HG03520 (cell line): ENCODE measurements around the gene GREB1.

Experiments
- ATAC-seq: cut with Tn5 transposase; IDR thresholded peaks from one replicate; pipeline ENCODE4 v1.9.1; 2021; ENCODE audit warnings: mild to moderate bottlenecking, moderate library complexity; ENCODE audit not compliant: unreplicated experiment

Gene GREB1

DNA sequence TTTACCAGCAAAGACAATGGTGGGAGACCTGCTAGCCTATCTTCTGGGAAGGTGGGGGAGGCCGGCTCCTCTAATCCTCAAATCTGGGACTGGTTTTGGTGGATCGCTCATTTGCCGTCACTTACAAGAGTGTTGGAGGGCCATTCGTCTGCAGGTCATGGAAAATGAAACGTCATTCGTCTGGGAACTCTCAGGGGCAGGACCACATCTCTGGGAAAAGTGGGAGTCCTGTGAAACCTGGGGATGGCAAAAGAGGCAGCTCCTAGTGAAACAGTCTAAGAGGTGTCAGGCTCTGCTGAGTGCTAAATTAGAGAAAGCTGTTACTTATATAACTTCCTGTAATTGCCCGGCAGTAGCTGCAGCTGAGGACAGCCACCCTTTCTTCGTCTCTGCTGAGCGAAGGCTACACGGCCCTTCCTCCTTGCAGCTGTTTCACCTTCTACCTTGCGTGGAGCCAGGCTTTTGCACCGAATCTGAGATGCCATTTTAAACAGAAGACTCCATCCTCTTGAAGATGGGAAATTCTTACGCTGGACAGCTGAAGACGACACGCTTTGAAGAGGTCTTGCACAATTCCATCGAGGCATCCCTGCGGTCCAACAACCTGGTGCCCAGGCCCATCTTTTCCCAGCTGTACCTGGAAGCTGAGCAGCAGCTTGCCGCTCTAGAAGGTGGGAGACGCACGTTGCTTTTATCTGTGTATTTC, 22.4 kb downstream of the GREB1 start:
- no peak for ATAC-seq

- ATAC-seq: no peak
Measured at GRCh38 chr2:11558214-11558886, 24.5 kb downstream of the GREB1 start.

- no peak for ATAC-seq
Measured at GRCh38 chr2:11559066-11559785, 25.4 kb downstream of the GREB1 start.

DNA sequence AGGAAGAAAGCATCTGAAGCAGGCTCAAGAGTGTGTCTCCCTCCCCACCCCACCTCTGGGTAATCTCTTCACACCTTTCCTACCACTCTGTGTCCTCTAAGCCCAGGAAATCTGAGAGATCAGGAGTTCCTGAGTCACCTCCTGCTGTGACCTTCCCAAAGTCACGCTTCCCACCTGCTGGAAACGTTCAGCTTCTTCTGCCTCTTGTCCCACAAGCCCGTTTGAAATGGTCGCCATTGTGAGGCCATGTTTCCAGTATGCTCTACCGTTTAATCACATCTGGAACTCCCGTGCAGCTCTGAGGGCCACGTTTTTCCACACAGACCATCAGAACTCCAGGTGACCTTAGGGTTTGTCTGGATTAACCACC, 25.9 kb downstream of the GREB1 start:
- ATAC-seq: no peak

- ATAC-seq: no peak
Measured at GRCh38 chr2:11560806-11561205, 27.0 kb downstream of the GREB1 start.

DNA sequence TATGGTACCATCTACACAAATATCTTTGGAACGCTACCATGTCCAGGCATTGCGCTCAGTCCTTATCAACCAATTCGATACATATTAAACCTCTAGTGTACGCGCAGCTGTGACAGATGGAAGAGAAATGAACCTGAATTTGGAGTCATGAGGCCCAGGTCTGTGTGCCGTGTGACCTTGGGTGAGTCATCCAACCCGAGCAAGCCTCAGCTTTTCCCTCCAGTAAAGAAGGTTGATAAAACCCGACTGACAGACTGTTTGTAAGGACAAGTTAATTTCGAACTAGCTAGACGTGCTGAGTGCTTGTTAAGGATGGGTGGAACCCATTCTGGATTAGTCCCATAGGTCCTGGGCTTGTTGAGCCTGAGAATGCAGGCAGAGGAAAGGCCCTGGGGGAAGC, 28.2 kb downstream of the GREB1 start:
- ATAC-seq: no peak

- ATAC-seq: no peak
Measured at GRCh38 chr2:11562476-11562875, 28.6 kb downstream of the GREB1 start.

GRCh38 chr2:11563784-11564666, 30.2 kb downstream of the GREB1 start:
- ATAC-seq: no peak

DNA sequence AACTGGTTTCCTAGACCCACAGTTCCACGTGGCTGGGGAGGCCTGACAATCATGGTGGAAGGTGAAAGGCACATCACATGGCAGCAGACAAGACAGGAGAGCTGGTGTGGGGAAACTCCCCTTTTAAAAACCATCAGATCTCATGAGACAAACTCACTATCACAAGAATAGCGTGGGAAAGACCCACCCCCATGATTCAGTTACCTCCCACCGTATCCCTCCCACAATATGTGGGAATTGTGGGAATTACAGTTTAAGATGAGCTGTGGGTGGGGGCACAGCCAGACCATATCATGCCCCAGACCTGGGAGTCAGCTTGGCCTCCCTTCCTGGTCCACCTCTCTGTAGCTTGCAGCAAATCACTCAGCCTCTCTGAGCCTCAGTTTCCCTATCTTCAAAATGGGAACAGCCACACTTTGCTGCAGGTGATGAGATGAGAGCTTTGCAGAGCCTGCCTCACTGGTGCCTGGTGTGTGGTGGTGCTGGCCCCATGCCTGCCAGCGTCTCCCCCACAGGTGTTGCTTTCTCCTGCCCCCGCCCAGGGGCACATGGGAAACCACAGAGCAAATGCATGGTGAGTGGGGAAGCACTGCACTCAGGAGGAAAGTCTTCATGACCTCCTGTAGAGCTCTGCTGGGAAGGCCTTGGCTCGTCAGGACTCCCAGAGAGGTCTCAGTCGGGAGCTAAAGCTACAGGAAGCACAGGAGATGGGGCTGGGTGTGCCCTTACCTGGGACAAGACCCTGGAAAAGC, 31.1 kb downstream of the GREB1 start:
- no peak for ATAC-seq

- ATAC-seq: no peak
Measured at GRCh38 chr2:11566383-11566782, 32.5 kb downstream of the GREB1 start.

DNA sequence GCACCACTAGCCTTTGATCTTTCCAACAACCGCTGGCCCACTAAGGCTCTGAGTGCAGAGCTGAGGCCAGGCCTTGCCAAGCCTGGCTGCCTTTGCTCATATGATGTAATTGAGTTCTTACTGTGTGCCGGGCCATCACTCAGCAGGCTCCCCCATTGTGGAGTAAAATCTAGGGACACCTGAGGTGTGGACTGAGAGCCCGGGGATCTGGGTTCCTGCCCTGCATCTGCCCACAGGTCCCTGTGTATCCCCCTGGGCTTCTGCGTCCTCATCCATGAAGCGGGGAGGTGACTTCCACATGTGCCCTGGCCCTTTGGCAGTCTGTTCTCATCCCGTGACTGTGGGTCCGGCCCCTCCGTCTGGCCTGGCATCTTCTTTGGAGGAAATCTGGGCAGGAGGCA, 33.8 kb downstream of the GREB1 start:
- ATAC-seq: no peak

DNA sequence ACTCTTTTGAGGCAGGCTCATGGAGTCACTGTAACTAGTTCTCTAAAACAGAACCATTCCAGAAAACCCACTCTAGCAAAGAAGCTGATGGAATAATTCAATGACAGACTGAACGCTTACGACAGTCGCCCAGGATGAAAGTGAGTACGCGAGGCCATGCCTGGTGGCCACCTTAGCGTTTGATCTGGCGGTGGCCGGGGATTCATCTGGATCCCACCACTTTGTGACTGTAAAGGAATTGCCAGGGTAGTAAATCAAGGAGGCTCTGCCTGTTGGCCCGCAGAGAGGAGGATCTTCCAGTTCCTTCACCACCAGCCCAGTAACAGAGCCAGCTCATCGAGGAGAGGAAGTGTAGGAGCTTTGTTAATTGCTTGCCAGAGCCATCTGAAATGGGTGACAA, 34.6 kb downstream of the GREB1 start:
- ATAC-seq: no peak

DNA sequence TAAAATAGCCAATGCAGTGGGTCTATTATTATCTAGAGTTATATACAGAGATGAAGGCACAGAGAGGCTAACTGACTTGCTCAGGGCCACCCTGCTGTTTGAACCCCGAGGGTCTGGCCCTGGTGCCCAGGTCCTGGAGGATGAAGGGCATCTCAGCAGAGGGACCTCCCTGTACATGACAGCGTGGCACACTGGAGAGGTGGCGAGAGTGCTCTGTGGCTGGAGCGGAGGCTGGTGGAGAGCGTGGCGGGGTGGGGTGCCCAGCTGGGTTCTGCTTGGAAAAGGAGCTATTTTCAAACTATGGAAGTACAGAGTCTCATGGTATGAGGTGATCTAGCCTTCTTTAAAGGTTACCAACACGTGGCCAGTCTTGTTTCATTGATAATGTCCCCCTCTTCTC, 35.8 kb downstream of the GREB1 start:
- no peak for ATAC-seq

- ATAC-seq: no peak
Measured at GRCh38 chr2:11571170-11571569, 37.3 kb downstream of the GREB1 start.

GRCh38 chr2:11572996-11573395, 39.2 kb downstream of the GREB1 start:
- ATAC-seq: no peak

GRCh38 chr2:11573418-11574175, 39.8 kb downstream of the GREB1 start:
- ATAC-seq: no peak

- no peak for ATAC-seq
Measured at GRCh38 chr2:11574176-11575046, 40.6 kb downstream of the GREB1 start.

DNA sequence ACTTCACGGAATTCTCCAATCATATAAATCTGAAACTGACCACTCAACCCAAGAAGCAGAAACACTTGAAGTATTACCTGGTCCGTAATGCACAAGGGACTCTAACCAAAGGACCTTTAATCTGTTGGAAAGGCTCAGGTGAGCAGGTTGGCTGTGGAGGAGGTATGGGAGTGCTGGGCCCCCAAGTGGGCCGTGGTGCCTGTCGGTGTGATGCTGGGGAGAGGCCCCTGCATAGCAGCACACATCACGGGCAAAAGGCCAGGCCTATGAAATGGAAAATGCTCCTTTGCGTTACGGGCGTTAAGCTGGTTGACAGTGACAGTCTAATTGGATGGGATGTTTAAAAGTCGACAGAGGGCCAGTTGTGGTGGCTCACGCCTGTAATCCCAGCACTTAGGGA, 42.6 kb downstream of the GREB1 start:
- no peak for ATAC-seq
